GM18873 (cell line): ENCODE measurements around the gene RASA3.

Source experiments
- ATAC-seq: cut with Tn5 transposase; IDR thresholded peaks from one replicate; pipeline ENCODE4 v1.9.1; 2021; ENCODE audit warnings: mild to moderate bottlenecking, moderate library complexity, moderate number of reproducible peaks; ENCODE audit not compliant: unreplicated experiment, low FRiP score

Gene RASA3

DNA sequence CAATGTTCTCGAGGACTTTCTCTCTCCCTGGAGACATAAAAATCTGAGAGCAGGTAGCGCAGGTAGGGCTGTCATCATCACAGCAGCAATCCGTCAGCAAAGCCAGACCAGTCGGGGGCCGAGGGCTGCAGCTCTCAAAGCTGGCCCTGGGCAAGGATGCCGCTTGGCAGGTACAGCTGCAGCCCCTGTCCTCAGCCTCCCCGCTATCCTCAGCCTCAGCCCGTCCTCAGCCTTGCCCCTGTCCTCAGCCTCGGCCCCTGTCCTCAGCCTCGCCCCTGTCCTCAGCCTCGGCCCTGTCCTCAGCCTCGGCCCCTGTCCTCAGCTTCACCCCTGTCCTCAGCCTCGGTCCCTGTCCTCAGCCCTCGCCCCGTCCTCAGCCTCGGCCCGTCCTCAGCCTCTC is 169.4 kb downstream of the RASA3 start:
- ATAC-seq: no peak

DNA sequence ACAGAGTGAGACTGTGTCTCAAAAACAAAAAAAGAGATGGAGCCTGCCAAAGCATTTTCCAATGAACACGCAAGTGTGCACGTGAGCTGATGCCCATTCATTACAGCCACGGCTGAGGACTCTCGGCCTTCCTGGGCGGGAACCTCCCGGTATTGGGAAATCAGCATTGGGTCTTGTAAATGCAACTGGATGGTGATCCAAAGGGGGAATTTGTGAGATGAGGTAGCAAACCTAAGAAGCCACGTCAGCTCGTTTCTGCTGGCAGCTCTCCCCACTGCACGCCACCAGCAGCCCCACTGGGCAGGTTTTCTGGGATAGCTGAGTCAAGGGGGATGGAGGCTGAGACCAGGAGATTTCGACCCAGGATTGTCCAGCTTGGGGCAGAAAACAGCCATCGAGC is 170.0 kb downstream of the RASA3 start:
- no peak for ATAC-seq

DNA sequence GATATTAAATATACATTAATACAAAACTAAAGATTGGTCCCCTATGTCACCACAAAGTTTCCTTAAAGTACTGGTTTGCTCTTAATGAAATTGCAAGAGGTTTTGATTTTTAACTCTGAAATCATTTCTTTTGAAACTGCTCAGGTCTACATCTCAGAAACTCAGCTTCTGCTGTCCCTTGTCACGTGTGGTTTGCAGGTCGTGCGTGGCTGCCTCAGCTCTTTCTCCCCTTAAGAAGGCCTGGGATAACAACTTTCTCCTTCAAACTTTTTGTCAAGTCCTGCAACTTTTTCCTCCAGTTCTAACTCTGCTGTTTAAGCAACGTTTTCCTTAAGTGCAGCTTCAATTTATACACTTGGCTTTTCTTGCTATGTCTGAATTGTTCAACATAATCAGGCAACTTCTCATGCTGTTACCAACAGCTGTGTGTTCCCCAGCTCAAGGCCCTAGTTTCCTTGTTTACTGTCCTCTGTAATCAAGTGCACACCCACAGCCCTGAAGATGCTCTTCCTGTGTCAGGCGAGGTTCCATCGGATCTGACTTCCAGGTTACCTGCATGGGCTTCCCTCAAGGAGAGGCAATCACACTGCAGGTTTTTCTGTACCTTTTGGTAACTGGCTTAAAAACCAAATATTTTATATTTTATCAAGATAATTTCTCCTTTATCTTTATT is 172.0 kb downstream of the RASA3 start:
- no peak for ATAC-seq

DNA sequence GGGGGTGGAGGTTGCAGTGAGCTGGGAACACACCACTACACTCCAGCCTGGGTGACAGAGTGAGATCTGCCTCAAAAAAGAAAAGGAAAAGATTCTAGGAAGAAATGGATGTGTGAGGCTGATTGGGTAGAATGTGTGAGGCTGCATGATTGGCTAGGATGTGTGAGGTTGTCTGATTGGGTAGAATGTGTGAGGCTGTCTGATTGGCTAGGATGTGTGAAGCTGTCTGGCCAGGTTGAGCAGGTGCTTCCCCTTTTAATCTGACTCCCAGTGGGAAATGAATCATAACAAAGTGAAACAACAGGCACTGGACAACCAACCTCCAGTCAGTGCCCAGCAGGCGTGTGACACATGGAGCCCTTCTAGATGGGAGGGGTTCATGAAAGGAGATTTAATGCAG is 173.2 kb downstream of the RASA3 start:
- no peak for ATAC-seq

DNA sequence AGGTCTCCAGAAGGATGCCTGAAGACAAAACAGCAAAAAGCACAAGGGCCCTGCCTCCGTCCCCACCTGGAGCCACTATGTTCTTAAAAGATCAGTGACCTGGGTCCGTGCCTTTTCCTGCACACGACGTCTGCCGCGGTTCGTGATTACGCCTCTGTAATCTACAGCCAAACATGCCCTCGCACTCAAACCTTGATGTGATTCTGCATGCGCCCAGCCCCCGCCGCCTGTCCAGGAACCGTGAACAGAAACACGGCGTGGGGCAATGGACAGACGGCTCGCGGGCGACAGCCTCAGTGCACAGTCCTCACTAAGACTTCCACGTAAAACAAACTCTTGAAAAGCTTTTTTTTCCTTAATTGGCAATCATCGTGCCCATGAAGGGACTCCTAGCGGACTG is 174.1 kb downstream of the RASA3 start:
- ATAC-seq: no peak

DNA sequence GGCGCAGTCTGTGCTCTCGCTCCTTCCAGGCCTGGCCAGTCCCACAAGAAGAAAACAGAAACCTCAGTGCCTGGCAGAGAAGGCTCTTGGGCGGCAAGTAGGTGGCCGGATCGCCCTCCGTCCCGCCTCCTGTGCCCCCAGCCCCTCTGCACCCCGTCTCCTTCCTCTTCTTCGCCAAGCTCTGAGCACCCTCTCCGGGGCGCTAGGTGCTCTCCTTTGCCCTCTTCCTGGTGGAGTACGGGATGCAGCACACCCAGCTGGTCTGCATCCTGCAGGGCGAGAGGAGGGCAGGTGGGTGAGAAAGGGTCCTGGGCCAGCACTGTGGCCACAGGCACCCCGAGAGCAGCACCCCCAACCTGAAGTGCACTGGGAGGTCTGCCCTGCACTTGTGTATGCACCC is 175.9 kb downstream of the RASA3 start:
- no peak for ATAC-seq

DNA sequence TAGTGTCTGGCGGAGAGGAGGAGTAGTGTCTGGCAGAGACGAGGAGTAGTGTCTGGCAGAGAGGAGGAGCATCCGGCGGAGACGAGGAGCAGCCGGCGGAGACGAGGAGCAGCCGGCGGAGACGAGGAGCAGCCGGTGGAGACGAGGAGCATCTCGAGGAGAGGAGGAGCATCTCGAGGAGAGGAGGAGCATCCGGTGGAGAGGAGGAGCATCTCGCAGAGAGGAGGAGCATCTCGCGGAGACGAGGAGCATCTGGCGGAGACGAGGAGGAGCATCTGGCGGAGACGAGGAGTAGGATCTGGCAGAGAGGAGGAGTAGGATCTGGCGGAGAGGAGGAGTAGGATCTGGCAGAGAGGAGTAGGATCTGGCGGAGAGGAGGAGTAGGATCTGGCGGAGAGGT is 176.7 kb downstream of the RASA3 start:
- ATAC-seq: no peak

DNA sequence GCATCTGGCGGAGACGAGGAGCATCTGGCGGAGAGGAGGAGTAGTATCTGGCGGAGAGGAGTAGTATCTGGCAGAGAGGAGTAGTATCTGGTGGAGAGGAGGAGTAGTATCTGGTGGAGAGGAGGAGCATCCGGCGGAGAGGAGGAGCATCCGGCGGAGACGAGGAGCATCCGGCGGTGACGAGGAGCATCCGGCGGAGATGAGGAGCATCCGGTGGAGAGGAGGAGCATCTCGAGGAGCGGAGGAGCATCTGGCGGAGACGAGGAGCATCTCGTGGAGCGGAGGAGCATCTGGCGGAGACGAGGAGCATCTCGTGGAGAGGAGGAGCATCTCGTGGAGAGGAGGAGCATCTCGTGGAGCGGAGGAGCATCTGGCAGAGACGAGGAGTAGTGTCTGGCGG is 177.2 kb downstream of the RASA3 start:
- ATAC-seq: no peak

DNA sequence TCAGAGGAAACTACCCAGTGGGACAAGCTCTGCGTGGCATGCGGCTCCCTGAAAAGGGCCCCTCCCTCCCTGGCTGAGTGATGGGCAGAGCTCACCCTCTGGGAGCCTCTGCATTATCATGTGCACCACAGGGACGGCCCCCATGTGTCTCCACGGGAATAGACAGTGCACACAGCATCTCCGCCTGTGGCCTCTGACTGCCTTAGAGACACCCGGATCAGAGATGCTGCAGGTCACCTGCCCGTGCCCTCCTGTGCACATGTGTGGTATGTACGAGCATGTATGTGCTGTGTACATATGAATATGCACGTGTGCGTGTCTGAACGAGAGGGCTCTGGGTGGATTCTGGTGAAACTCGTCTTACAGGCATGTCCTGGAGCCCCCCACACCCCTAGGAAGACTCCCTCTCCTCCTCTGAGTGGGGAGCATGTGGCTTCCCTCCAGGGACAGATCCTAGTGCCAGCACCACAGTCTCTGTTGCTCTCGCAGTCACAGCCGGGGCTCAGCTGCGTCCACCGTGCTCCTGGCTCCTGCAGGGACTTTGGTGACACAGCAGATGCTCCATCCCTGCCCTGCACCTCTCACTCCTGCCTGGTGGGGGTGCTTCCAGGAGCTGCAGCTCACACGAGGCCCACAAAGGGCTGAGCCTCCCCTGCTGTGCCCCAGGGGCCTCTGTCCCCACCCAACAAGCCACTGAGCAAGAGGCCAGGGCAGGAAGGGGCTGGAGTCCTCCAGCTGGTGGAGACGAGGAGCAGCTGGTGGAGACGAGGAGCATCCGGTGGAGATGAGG is 178.2 kb downstream of the RASA3 start:
- ATAC-seq: no peak

DNA sequence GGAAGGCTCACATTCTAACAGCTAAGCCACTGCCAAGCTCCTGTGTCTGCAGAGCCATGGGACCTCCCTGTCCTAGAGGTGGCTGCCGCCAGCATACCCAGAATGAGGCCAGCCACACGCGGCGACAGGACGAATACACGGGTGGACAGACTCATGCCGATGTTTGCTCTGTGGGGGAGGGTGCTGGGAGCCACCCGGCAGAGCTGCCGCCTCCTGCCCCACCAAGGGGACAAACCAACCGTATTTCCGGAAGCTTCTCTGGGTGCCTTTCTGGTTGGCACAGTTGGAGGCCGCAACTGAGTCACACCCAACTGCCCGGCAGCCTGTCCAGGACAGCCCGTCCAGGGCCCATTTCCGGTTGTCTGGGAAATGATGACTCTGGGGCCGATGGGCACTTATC is 178.9 kb downstream of the RASA3 start:
- ATAC-seq: no peak

DNA sequence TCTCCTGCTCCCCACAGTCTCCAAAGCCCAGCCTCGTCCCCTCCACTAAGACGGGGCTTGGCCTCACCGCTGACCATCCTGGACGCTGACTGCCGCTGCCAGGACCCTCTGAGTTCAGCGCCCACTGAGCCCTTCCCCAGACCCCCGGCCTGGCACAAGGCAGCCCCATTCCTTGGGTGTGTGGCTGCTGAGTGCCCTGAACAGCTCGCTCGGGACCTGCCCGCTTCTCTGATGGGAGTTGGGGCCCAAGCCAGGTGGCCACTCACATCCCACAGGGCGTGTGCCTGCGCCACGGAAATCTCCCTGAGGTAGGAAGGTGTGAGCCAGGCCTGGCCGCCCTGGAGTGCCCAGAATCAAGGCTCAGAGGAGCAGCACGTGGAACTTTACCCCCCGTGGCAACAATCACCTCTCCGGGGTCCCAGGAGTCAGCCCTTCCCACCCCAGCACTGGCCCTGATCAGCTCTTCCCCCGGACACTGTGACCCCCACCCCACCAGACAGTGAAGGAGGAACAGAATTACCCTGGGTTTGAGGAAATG is 179.4 kb downstream of the RASA3 start:
- ATAC-seq: no peak

DNA sequence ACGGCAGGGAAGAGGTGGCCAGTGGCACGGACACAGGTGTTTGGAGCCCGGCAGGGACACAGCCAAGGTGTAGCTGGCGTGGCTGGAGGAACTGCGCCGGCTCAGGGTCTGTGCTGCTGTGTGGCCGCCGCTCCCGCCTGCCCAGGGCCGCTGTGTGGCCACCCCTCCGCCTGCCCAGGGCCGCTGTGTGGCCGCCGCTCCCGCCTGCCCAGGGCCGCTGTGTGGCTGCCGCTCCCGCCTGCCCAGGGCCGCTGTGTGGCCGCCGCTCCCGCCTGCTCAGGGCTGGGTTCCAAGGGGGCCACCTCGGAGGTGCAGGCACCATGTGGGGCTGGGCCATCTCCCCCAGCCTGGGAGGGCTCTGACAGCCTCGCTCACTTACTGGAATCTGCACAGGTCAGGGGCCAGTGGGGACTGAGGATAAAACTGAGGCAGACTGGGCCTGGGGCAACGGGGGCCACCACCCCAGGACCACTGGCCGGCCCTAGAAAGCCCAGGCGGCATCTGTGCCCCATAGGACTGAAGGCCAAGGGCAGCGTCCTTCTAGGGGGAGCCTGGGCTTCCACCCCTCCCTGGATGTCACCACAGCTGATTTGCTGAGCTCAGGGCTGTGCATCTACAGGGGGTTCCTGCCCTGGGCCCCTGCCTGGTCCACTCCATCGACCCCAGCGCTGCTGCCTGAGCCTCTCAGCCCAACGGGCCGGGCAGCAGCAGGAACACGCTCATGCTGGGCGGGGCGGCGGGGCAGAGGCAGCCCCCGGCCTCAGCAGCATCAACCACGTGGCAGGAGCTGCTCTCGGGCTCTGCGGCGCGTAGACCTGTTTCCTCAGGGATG is 180.1 kb downstream of the RASA3 start:
- no peak for ATAC-seq

DNA sequence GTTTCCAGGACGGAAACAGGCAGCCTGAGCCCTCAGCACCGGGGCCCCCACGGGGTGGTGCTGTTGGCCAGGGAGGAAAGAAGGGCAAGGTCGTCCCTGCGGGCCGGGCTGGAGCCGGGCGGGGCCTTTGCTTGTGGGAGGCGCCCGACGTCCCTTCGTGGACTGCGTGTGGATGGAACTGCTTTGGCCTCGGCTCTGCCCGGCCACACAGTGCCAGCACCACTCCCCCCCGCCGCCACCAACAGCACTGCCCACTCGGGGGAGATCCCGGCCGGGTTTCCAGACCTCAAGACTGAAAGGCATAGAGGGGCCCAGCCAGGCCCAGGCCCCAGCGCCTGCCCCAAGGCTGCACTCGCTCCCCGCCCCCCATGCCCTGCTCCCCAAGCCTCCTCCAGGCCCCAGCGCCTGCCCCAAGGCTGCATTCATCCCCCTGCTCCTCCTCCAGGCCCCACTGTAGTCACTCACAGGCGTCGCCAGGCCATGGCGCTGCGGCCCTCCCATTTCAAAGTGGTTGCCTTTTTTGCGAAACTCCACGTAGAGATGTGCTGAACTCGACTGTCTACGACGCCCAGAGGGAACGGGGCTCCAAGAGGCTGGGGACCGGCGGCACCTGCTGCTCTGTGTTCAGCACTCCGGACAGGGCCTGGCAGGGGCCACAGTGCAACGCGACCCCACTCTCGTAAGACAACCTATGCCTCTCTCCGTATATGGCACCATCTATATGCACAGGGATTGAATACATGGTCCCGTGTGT is 181.0 kb downstream of the RASA3 start:
- no peak for ATAC-seq

DNA sequence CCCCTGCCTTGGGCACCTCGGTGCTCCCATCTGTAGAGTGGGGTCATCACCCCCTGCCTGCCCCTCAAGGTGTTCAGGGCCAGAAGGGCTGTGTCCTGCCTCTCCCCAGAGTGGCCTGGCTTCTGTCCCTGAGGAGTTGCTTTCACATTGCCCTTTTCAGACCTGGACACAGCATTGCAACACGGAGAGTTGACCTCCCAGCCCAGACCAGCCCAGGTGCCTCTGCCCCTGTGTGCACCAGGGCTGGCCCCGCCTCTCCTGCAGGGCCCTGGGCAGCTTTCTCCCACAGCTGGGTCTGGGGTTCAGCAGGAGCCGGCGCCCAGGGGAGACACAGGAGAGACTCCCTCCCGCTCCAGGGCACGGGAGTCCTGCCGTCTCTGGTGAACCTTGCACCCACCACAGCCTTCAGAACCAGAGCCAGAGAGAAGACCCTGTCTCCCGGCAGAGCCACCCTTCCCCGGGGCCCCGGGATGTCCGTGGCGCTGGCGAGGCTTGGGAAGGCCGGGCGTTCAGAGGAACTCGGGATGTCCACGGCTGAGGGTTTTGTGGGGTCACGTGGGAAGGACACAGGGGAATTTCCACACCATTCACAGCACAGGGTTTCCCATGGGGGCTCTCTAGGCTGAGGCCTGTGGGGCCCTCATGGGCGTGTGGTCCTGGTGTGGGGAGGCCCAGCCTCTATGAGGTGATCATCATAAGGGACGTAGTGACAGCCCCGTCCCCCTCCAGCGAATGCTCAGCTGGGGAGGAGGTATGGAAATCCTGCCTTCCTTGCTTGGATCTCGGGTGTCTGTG is 181.8 kb downstream of the RASA3 start:
- no peak for ATAC-seq

DNA sequence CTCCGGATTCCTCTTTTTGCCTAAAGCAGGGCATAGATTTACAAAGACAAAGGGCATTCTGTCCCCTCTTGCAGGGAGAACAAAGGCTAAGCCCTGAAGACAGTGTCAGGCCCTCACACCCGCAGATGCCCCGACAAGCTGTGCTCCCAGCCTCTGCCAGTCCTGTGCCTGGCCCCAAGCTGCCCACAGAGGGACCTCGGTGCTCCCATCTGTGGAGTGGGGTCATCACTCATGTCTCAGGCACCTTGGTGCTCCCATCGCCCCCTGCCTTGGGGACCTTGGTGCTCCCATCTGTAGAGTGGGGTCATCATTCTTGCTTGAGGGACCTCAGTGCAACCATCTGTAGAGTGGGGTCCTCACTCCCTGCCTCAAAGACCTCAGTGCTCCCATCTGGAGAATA is 182.9 kb downstream of the RASA3 start:
- ATAC-seq: no peak

DNA sequence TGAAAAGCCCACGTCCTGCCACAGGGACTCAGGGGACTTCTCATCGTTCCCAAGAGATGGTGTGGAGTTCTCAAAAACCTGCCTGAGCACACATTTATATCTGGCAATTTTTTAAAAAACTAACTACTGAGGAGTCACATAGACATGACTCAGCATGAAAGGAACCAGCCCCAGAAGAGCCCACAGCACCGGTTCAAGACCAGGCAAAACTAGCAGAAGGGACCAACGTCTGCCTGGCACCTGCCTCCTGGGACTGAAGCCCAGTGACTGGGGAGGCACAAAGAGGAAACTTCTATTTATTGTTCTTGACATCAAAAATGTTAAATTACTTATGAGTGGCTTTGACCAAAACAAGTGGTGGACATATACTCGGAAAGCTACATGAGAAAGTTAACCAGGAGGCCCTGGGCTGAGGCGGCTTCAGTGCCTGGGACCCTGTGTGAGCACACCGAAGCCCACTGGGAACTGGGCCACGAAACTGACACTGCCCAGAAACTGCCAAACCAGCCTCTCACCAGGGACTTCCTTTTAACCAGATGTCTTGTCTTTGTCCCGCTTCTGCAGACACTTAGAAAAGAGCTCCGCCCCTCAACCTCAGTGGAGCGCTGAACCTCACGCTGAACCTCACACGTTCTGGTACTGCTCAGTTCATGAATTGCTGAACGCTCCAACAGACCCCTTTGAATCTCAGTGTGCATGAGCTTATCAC is 184.2 kb downstream of the RASA3 start:
- no peak for ATAC-seq

DNA sequence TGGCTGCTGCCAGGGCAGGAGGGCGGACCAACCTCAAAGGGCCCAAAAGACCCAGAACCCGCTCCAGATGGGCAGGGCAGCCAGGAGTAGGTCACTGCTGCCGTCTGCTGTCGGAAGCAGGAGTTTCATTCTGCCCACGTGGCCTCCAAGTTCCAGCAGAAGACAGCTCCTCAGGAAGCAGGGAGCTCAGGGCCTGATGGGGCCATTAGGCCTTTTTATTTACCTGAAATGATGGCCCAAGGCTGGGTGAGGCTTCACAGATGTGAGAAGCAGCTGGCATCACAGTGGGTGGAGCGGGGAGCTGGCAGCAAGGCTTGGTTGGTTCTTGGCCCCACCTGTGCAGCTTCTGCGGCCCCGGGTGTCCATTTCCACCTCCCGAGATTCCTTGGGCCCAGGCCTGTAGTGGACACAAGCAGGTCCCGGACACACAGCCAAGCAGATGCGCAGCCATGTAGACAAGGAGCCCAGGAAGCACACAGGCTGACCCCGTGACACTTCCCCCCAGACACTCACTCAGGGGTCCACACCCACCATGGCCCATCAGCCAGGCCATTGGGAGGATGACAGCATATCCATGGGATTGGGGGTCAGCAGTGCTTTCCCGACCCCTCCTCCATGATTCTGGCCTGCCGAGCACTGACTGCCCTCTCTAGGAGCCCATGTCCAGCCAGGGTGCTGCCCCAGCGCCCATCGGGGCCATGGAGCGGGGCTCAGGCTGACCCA is 185.0 kb downstream of the RASA3 start:
- ATAC-seq: no peak

DNA sequence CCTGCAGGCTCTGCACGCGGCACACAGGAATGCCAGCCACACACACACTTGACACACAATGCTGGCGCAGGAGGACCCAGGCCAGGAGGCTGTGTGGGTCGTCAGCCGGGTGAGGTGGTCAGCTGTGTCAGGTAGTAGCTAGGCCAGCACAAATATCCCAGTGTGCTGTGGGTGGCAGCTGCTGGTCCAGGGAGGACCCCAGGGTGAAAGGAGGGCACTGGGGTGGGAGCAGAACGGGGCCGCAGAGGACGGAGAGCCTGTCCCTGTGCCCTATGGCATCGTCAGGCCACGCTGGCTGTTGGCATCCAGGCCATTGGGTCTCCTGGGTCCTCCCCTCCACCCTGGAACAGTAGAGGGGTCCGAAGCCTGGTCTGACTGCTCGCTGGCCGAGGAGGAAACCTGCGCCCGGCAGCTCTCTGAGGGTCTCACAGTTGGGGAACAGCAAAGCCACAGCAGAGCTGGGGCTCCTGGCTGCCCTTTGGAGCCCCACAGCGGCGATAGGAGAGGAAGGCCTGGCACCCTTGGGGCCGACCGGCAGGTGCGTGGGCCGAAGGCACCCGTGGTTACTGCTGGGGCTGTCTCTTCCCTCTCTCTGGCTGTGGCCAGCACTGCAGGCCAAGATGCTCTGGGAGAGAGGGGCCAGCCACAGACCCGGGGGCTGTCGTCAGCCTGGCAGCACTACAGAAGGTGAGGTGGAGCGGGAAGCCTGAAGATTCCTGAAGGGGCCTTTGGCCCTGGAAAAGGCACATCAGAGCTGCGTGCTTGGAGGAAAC is 185.8 kb downstream of the RASA3 start:
- no peak for ATAC-seq
